ENCODE results near the gene OR52N4.

GRCh38 chr11:5722622-5723021 is 31.4 kb upstream of the OR52N4 start:
- TF ChIP-seq ZFP3 (CRISPR knock-in tag; IDR thresholded peaks at IDR 0.05), result no peak
- TF ChIP-seq, protein P1, sequence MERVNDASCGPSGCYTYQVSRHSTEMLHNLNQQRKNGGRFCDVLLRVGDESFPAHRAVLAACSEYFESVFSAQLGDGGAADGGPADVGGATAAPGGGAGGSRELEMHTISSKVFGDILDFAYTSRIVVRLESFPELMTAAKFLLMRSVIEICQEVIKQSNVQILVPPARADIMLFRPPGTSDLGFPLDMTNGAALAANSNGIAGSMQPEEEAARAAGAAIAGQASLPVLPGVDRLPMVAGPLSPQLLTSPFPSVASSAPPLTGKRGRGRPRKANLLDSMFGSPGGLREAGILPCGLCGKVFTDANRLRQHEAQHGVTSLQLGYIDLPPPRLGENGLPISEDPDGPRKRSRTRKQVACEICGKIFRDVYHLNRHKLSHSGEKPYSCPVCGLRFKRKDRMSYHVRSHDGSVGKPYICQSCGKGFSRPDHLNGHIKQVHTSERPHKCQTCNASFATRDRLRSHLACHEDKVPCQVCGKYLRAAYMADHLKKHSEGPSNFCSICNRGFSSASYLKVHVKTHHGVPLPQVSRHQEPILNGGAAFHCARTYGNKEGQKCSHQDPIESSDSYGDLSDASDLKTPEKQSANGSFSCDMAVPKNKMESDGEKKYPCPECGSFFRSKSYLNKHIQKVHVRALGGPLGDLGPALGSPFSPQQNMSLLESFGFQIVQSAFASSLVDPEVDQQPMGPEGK (CRISPR knock-in tag; IDR thresholded peaks at IDR 0.05; ENCODE audit: borderline replicate concordance), result no peak
- no peak for TF ChIP-seq RARB (CRISPR knock-in tag; IDR thresholded peaks at IDR 0.05)
- TF ChIP-seq ZFP30 (CRISPR knock-in tag; IDR thresholded peaks at IDR 0.05), result no peak
- TF ChIP-seq ARNTL (CRISPR knock-in tag; IDR thresholded peaks at IDR 0.05; ENCODE audit: borderline replicate concordance, low read depth), result no peak
- TF ChIP-seq CREB5 (CRISPR knock-in tag; IDR thresholded peaks at IDR 0.05; ENCODE audit: low read depth), result no peak
- TF ChIP-seq PPARA (CRISPR knock-in tag; IDR thresholded peaks at IDR 0.05; ENCODE audit: borderline replicate concordance), result no peak
- TF ChIP-seq SNAI2 (CRISPR knock-in tag; IDR thresholded peaks at IDR 0.05), result no peak
- TF ChIP-seq BACH2 (CRISPR knock-in tag; IDR thresholded peaks at IDR 0.05; ENCODE audit: borderline replicate concordance), result no peak

Data from SK-N-SH treated with all-trans-retinoic acid at 6 μM for 48 hours (cell line).